Skin of body (tissue), 2 donors: Measurements from ENCODE around the gene ZNF576. TPM values are rescaled to one million over a fixed set of nuclear protein-coding genes. Genes with fewer than 3 reads are reported as not detected.
"Not testable (repeated sequence)": the region's sequence is repeated elsewhere in the genome, so short reads cannot be mapped to it uniquely, and the experiment has no call there.

Experiments
- DNase-seq: peaks from one replicate; lab custom pipeline; 2025; lab: John Stamatoyannopoulos, UW
- total RNA-seq: library from RNA; depleted of rRNA; stranded (reverse); fragments of >200 nt; gene quantifications from one replicate; pipeline ENCODE4 v1.2.3, GENCODE V29; 2014

The ZNF576 gene
- total RNA-seq, 1 donor from 2014 or later = 4.6 TPM

DNA sequence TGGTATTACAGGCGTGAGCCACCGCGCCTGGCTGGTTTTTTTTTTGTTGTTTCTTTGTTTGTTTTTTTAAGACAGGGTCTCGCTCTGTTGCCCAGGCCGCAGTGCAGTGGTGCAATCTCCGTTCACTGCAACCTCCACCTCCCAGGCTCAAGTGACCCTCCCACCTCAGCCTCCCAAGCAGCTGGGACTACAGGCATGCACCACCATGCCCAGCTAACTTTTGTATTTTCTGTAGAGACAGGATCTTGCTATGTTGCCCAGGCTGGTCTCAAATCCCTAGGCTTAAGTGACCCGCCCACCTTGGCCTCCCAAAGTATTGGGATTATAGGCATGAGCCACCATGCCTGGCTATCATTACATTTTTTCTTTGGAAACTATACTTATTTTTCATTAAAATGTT, 53.9 kb downstream of the ZNF576 start:
- DNase-seq = not testable (repeated sequence)

Other genes starting within 250 kb of the ZNF576 start
- gene CD177, start 242.9 kb upstream of the ZNF576 start, total RNA-seq = 19.0 TPM
- not detected for gene TEX101, start 181.7 kb upstream of the ZNF576 start, total RNA-seq
- 73.8 TPM for gene LYPD3, start 131.0 kb upstream of the ZNF576 start, total RNA-seq
- gene PHLDB3, start 91.8 kb upstream of the ZNF576 start, total RNA-seq = 19.3 TPM
- 23.4 TPM for gene ETHE1, start 69.4 kb upstream of the ZNF576 start, total RNA-seq
- 0.79 TPM for gene ZNF575, start 63.4 kb upstream of the ZNF576 start, total RNA-seq
- 10.6 TPM for gene XRCC1, start 21.1 kb upstream of the ZNF576 start, total RNA-seq
- gene PINLYP, start 20.8 kb upstream of the ZNF576 start, total RNA-seq = 23.1 TPM
- 19.6 TPM for gene IRGQ, start 461 bp upstream of the ZNF576 start, total RNA-seq
- not detected for gene SRRM5, start 15.5 kb downstream of the ZNF576 start, total RNA-seq
- 28.4 TPM for gene ZNF428, start 23.0 kb downstream of the ZNF576 start, total RNA-seq
- 10.4 TPM for gene CADM4, start 43.3 kb downstream of the ZNF576 start, total RNA-seq
- 29.1 TPM for gene PLAUR, start 73.6 kb downstream of the ZNF576 start, total RNA-seq
- gene IRGC, start 119.5 kb downstream of the ZNF576 start, total RNA-seq = not detected
- gene SMG9, start 158.4 kb downstream of the ZNF576 start, total RNA-seq = 14.3 TPM
- 3.5 TPM for gene KCNN4, start 184.4 kb downstream of the ZNF576 start, total RNA-seq
- 16.0 TPM for gene LYPD5, start 205.9 kb downstream of the ZNF576 start, total RNA-seq
- 18.5 TPM for gene ZNF283, start 230.7 kb downstream of the ZNF576 start, total RNA-seq